GM12875 (cell line): Measurements from ENCODE around the gene TRIM45.
A peak's percentile ranks its signal among the peaks of the same experiment; 100 is the strongest.

ENCODE experiments used
- H3K4me3 ChIP-seq: one replicate; pipeline ENCODE4 v1.5.1; 2011; ENCODE audit warnings: low read depth, low read length, control low read depth
- TF ChIP-seq, protein P1 (sequence below): IDR thresholded peaks from 2 replicates; pipeline ENCODE4 v1.5.1; 2011; ENCODE audit warnings: low read depth, mild to moderate bottlenecking, control low read depth, inconsistent platforms, low read length, moderate library complexity, borderline replicate concordance; ENCODE audit not compliant: insufficient read depth

Gene TRIM45

DNA sequence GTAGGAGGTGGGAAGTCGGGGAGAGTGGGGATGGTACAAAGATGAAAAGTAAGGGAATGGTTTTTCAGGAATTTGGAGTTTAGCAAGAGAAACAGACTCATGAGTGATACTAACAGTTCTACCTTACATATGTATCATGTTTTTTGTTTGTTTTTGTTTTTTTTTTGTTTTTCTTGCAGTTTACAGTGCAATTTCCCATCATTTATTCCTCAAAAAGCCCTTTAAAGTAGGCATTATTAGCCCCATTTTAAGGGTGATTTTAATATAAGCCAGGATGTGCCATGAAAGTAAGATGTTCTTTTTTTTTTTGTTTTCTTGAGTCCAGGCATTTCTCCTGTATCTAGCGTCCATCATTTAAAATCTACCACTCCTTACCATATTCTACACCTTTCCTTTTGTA, 13.8 kb upstream of the TRIM45 start:
- H3K4me3 ChIP-seq: no peak overlapping the region
- TF ChIP-seq, protein P1, sequence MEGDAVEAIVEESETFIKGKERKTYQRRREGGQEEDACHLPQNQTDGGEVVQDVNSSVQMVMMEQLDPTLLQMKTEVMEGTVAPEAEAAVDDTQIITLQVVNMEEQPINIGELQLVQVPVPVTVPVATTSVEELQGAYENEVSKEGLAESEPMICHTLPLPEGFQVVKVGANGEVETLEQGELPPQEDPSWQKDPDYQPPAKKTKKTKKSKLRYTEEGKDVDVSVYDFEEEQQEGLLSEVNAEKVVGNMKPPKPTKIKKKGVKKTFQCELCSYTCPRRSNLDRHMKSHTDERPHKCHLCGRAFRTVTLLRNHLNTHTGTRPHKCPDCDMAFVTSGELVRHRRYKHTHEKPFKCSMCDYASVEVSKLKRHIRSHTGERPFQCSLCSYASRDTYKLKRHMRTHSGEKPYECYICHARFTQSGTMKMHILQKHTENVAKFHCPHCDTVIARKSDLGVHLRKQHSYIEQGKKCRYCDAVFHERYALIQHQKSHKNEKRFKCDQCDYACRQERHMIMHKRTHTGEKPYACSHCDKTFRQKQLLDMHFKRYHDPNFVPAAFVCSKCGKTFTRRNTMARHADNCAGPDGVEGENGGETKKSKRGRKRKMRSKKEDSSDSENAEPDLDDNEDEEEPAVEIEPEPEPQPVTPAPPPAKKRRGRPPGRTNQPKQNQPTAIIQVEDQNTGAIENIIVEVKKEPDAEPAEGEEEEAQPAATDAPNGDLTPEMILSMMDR: no peak

DNA sequence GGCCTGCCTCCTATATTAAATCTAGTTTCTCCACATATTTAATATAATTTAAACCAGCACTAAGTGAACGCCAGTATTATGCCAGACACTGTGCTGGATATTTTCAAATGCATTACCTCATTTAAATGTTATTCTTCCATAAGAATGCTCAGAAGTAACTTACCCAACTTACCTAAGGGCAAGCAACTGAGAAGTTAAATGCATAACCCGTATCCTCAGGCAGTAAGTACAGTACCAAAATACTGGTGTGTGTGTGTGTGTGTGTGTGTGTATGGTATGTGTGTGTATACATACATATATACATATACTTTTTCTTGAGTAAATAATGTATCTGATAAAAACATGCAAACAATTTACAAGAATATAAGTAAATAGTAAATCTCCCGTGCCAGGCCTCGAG, 9.0 kb upstream of the TRIM45 start:
- TF ChIP-seq, protein P1: no peak

DNA sequence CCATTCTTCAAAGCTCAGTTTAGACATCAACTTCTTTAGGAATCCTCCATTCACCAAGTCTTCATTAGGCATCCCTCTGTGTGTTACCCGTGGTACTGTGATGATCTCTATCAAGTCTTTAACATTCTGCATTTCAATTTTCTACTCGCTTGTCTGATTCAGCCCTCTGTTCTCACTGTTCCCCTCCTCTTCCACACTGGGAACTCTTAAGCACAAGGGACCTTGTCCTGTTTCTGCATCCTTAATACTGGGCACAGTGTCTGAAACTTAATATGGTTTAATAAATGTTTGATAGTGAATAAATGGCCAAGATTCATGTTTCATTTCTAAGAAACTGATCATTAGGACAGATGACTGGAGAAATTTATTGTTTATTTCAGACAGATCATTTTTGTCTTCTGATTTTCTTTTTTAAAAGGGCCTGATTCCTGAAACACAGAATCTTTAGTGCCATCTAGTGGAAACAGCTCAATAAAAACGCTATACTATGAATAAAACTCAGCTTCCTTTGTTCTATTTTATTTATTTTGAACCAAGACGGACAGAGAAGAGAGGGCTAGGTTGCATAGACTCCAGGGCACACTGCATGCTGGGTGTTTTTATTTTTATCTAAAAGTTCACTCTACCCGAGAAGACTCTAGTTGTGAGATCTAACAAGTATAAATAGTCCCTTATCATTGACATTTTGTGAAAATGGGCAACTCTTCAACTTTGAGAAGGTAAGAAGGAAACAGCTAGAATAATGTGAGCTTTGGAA, 7.0 kb upstream of the TRIM45 start:
- TF ChIP-seq, protein P1: peak; percentile 1; the same call in 1 of the 2 replicates
- no peak overlapping the region for H3K4me3 ChIP-seq

More for the DNA sequence above, 9.0 kb upstream of the TRIM45 start:
- no peak overlapping the region for H3K4me3 ChIP-seq

DNA sequence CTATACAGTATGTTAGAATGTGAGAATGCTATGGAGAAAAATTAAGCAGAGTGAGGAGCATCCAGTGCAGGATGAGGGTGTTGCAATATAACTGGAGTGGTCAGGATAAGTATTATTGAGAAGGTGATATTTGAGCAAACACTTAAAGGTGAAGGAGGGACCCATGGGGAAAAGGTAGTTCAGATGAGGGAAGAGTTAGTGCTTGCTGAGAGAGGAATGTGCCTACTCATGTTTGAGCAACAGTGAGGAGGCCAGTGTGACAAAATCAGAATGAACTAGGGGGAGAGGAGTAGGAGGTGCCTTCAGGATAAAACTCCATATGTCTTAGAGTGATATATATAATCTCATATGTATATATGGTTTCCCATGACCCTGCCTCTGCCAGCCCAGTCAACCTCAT, 6.2 kb upstream of the TRIM45 start:
- TF ChIP-seq, protein P1: no peak
- no peak overlapping the region for H3K4me3 ChIP-seq

DNA sequence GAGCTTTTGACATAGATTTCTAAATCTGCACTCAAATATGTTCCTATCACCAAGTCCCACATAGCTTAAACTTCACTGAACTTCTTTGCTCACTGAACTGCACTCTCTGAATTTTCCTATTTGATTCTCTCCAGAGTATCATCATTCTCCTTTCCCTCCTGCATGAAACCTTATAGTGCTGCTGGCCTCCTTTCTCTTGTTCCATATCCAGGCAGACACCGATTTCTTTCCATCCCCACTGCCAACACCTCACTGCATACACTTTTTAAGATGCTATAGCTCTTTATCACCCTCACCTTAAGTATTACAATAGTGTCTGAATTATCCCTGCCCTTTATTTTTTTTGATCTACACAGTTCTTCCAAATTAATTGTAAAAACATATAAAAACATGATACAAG, 3.1 kb upstream of the TRIM45 start:
- TF ChIP-seq, protein P1: no peak
- H3K4me3 ChIP-seq: no peak overlapping the region

DNA sequence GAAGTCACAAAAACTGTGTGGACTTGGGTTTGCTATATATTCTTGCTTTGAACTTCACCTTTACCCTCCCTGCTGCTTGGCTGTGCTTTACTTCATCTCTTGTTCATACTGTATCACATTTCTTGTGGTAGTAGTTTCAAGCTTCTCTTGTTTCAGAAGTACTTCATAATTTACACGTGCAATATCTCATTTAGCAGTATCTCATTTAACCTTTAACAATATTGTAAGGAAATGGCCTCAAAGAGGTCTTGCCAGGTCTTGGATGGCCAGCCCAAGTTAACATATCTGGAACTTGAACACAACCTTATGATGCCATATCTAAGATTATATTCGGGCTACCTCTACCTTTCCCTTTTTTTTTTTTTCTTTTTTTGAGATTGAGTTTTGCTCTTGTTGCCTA, 1.7 kb upstream of the TRIM45 start:
- TF ChIP-seq, protein P1: no peak
- no peak overlapping the region for H3K4me3 ChIP-seq

DNA sequence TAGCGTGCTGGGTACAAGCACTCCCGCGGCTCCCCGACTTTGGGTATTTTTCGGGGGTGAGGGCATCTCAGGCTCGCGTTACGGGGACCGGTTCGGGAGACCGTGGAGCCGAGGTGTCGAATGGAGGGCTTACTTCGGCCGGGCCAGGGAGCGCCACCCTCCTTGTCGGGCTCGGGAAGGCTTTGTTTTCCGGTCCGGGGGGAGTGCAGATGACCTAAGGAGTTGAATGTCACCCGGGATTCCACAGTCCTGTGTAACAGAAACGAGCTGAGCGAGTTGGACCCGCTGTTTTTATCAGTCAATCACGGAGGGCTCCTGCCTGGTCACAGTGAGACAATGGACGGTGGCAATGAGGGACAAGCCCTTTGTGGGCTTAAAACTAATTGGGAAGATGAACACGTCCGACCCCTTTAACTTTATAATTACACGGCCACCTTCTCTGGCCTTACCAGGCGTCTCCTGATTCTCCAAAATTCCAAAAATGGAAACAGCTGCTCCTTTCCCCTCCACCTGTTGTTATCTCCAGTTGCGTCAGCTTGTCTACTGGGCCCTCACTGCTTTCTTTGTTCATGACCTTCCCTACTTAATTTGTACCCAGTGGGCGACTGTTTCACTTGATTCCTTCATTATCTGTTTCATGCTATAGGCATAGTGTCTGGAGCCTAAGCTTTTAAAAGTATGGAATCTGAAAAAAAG, 929 bp upstream of the TRIM45 start:
- TF ChIP-seq, protein P1: no peak
- peak overlapping the region; percentile 71 for H3K4me3 ChIP-seq
